GM23338 (cell line): ENCODE data around the gene RFK. TPM values are rescaled to one million over a fixed set of nuclear protein-coding genes. Genes with fewer than 3 reads are reported as not detected.

ENCODE experiments used
- ATAC-seq: fragments of 200-7000 bp; cut with Tn5 transposase; 3 replicates; pipeline ENCODE4 v1.9.1; 2020
- DNase-seq: peaks from one replicate; pipeline ENCODE4 v3.0.0-alpha.2; 2015; ENCODE audit warnings: low spot score
- H2AFZ ChIP-seq: fragments of 200-600 bp; sonication (generic); 2 replicates; pipeline ENCODE4 v1.8.0; 2016; ENCODE audit warnings: antibody characterized with exemption, mild to moderate bottlenecking, moderate library complexity
- H3F3A ChIP-seq: fragments of 200-600 bp; sonication (generic); replicated peaks from 2 replicates; pipeline ENCODE4 v1.8.0; 2017; ENCODE audit warnings: antibody characterized with exemption, mixed run types, low read depth
- H3K27ac ChIP-seq: fragments of 200-600 bp; sonication (generic); 2 replicates; pipeline ENCODE4 v1.6.1; 2016; ENCODE audit warnings: low read depth
- H3K27me3 ChIP-seq: fragments of 200-600 bp; sonication (generic); 2 replicates; pipeline ENCODE4 v1.8.0; 2016; ENCODE audit warnings: mild to moderate bottlenecking, mixed run types, moderate library complexity; ENCODE audit not compliant: insufficient read depth
- H3K36me3 ChIP-seq: fragments of 200-600 bp; sonication (generic); 2 replicates; pipeline ENCODE4 v1.8.0; 2016; ENCODE audit warnings: mild to moderate bottlenecking; ENCODE audit not compliant: insufficient read depth
- H3K4me1 ChIP-seq: fragments of 200-600 bp; sonication (generic); 2 replicates; pipeline ENCODE4 v1.8.0; 2016; ENCODE audit warnings: mild to moderate bottlenecking, moderate library complexity; ENCODE audit not compliant: insufficient read depth
- H3K4me2 ChIP-seq: fragments of 200-600 bp; sonication (generic); 2 replicates; pipeline ENCODE4 v1.7.1; 2017; ENCODE audit warnings: mixed run types
- H3K4me3 ChIP-seq: fragments of 200-600 bp; sonication (generic); 2 replicates; pipeline ENCODE4 v1.6.1; 2016; ENCODE audit warnings: mixed run types
- H3K79me2 ChIP-seq: fragments of 200-600 bp; sonication (generic); replicated peaks from 2 replicates; pipeline ENCODE4 v1.8.0; 2017; ENCODE audit warnings: mild to moderate bottlenecking; ENCODE audit not compliant: insufficient read depth
- H3K9me2 ChIP-seq: fragments of 200-600 bp; sonication (generic); 2 replicates; pipeline ENCODE4 v1.8.0; 2017; ENCODE audit not compliant: insufficient read depth
- H4K20me1 ChIP-seq: fragments of 200-600 bp; sonication (generic); replicated peaks from 2 replicates; pipeline ENCODE4 v1.8.0; 2017; ENCODE audit warnings: mild to moderate bottlenecking; ENCODE audit not compliant: insufficient read depth
- H3K27ac Mint-ChIP-seq: 2 replicates; pipeline ENCODE4 v1.8.0; 2020; ENCODE audit warnings: inconsistent platforms, mild to moderate bottlenecking, moderate library complexity, mixed read lengths
- H3K27me3 Mint-ChIP-seq: 3 replicates; pipeline ENCODE4 v1.8.0; 2022; ENCODE audit warnings: low read depth, mild to moderate bottlenecking, moderate library complexity, mixed read lengths, inconsistent platforms; ENCODE audit not compliant: insufficient read depth, poor library complexity
- H3K36me3 Mint-ChIP-seq: 3 replicates; pipeline ENCODE4 v1.8.0; 2021; ENCODE audit warnings: low read depth, mild to moderate bottlenecking, inconsistent platforms, moderate library complexity, mixed read lengths
- H3K4me1 Mint-ChIP-seq: 3 replicates; pipeline ENCODE4 v1.8.0; 2020; ENCODE audit warnings: mild to moderate bottlenecking, inconsistent platforms, mixed read lengths
- H3K4me3 Mint-ChIP-seq: 3 replicates; pipeline ENCODE4 v1.8.0; 2021; ENCODE audit warnings: moderate library complexity, mild to moderate bottlenecking, inconsistent platforms, mixed read lengths
- H3K9me3 Mint-ChIP-seq: 3 replicates; pipeline ENCODE4 v1.8.0; 2020; ENCODE audit warnings: moderate library complexity, mild to moderate bottlenecking, inconsistent platforms, mixed read lengths
- CREB1 ChIP-seq: fragments of 250-450 bp; sonication (Bioruptor Pico); IDR thresholded peaks from 2 replicates; pipeline ENCODE4 v1.5.0; 2020; ENCODE audit warnings: low read depth, mild to moderate bottlenecking, moderate library complexity
- CTCF ChIP-seq, 2 experiments: fragments of 200-600 bp in 1 of 2; sonication (generic) in 1 of 2; conservative IDR thresholded peaks; 2 replicates each; pipeline versions ENCODE4 v1.5.1 to v1.6.1; 2016 to 2017; ENCODE audit warnings: antibody characterized with exemption in 2 of 2, low read depth in 2 of 2, mild to moderate bottlenecking in 2 of 2, moderate library complexity in 1 of 2
- EZH2 ChIP-seq: fragments of 200-600 bp; sonication (generic); IDR thresholded peaks from one replicate; pipeline ENCODE4 v1.8.0; 2017; ENCODE audit warnings: antibody characterized with exemption, mild to moderate bottlenecking, low read depth; ENCODE audit not compliant: unreplicated experiment
- EZH2phosphoT487 ChIP-seq: fragments of 200-600 bp; sonication (generic); IDR thresholded peaks from one replicate; pipeline ENCODE4 v1.8.1; 2018; ENCODE audit warnings: antibody characterized with exemption; ENCODE audit not compliant: unreplicated experiment
- JUNB ChIP-seq: IDR thresholded peaks from one replicate; pipeline ENCODE4 v1.6.1; 2016; ENCODE audit warnings: antibody characterized with exemption; ENCODE audit not compliant: unreplicated experiment
- NANOG ChIP-seq: IDR thresholded peaks from 2 replicates; pipeline ENCODE4 v1.6.1; 2016; ENCODE audit warnings: antibody characterized with exemption, borderline replicate concordance
- POLR2AphosphoS5 ChIP-seq: IDR thresholded peaks from 2 replicates; pipeline ENCODE4 v1.6.1; 2016; ENCODE audit warnings: antibody characterized with exemption, low read depth
- REST ChIP-seq: IDR thresholded peaks from one replicate; pipeline ENCODE4 v1.6.1; 2018; ENCODE audit warnings: antibody characterized with exemption; ENCODE audit not compliant: unreplicated experiment
- STAT1 ChIP-seq: IDR thresholded peaks from one replicate; pipeline ENCODE4 v1.6.1; 2016; ENCODE audit warnings: antibody characterized with exemption; ENCODE audit not compliant: unreplicated experiment
- ZNF114 ChIP-seq: fragments of 250-450 bp; sonication (Bioruptor Pico); IDR thresholded peaks from 2 replicates; pipeline ENCODE4 v1.5.0; 2020; ENCODE audit warnings: mild to moderate bottlenecking, moderate library complexity
- ZNF331 ChIP-seq: fragments of 250-450 bp; sonication (Bioruptor Pico); IDR thresholded peaks from 2 replicates; pipeline ENCODE4 v1.5.0; 2020; ENCODE audit warnings: low read depth, mild to moderate bottlenecking, moderate library complexity
- polyA plus RNA-seq: library from polyadenylated mRNA; unstranded; fragments of >200 nt; fragmentation: Nextera tagmentation; extraction: Ambion mirVana; gene quantifications from 2 replicates; pipeline ENCODE4 v1.2.1, GENCODE V29; 2016
- total RNA-seq: library from RNA; depleted of rRNA; stranded (reverse); fragments of >200 nt; shearing (Covaris generic); gene quantifications from 2 replicates; pipeline ENCODE4 v1.2.3, GENCODE V29; 2014

The RFK gene
- total and polyA plus RNA-seq, 2 experiments from 2014 or later, result 15.2 to 15.4 TPM

- TF ChIP-seq REST (no peak), JUNB (no peak), POLR2AphosphoS5 (no peak), ZNF331 (no peak), EZH2phosphoT487 (no peak)
- no peak for ATAC-seq
- Histone ChIP-seq H3K27me3 (no peaks in the 10 kb centered on the region), H3K27ac (no peak overlapping the region), H3F3A (no peaks in the 10 kb centered on the region), H3K9me2 (peaks cover 5% of the 10 kb centered on the region; the same call in 1 of the 2 replicates), H4K20me1 (no peaks in the 10 kb centered on the region), H3K36me3 (no peaks in the 10 kb centered on the region), H3K79me2 (no peaks in the 10 kb centered on the region), H3K4me2 (no peak overlapping the region), H3K4me1 (no peaks in the 10 kb centered on the region), H2AFZ (0 out of 2 replicates have a peak overlapping the region, but pooled peaks have one; percentile 56), H3K4me3 (no peak overlapping the region)
- Mint-ChIP-seq H3K27me3 (peaks cover under 1% of the 10 kb centered on the region), H3K4me1 (no peaks in the 10 kb centered on the region), H3K36me3 (no peaks in the 10 kb centered on the region), H3K4me3 (no peak overlapping the region), H3K27ac (no peak overlapping the region), H3K9me3 (no peaks in the 10 kb centered on the region)
- no peak for DNase-seq
Observed at GRCh38 chr9:76425677-76426453, 31.6 kb upstream of the RFK start.

GRCh38 chr9:76424491-76424890 is 30.3 kb upstream of the RFK start:
- no peak overlapping the region for H3K27ac Mint-ChIP-seq
- Histone ChIP-seq H3K4me1 (no peaks in the 10 kb centered on the region), H3K9me2 (no peaks in the 10 kb centered on the region), H3K79me2 (no peaks in the 10 kb centered on the region), H3K4me3 (no peak overlapping the region), H3K27ac (no peak overlapping the region), H3F3A (no peaks in the 10 kb centered on the region), H3K36me3 (no peaks in the 10 kb centered on the region), H2AFZ (no peak overlapping the region), H3K27me3 (no peaks in the 10 kb centered on the region), H4K20me1 (no peaks in the 10 kb centered on the region), H3K4me2 (no peak overlapping the region)
- H3K4me1 Mint-ChIP-seq, result no peaks in the 10 kb centered on the region
- ATAC-seq, result no peak
- no peak for DNase-seq
- H3K27me3 Mint-ChIP-seq, result peaks cover 2% of the 10 kb centered on the region
- H3K4me3 Mint-ChIP-seq, result no peak overlapping the region
- H3K36me3 Mint-ChIP-seq, result no peaks in the 10 kb centered on the region
- H3K9me3 Mint-ChIP-seq, result no peaks in the 10 kb centered on the region
- TF ChIP-seq ZNF331, result no peak
- no peak for TF ChIP-seq CTCF (conservative IDR thresholded peaks at IDR 0.05; ENCODE audit: low read depth in 2 of 2)
- TF ChIP-seq NANOG, result no peak
- no peak for TF ChIP-seq REST
- no peak for TF ChIP-seq ZNF114 (CRISPR knock-in tag)
- no peak for TF ChIP-seq CREB1
- TF ChIP-seq POLR2AphosphoS5, result no peak
- TF ChIP-seq EZH2, result no peak
- TF ChIP-seq STAT1, result no peak
- TF ChIP-seq EZH2phosphoT487, result no peak
